GM21423 (cell line): ENCODE measurements around the gene ZSWIM1.

Source experiments
- ATAC-seq: cut with Tn5 transposase; IDR thresholded peaks from one replicate; pipeline ENCODE4 v1.9.1; 2021; ENCODE audit warnings: mild to moderate bottlenecking, moderate library complexity; ENCODE audit not compliant: unreplicated experiment

ZSWIM1 gene

DNA sequence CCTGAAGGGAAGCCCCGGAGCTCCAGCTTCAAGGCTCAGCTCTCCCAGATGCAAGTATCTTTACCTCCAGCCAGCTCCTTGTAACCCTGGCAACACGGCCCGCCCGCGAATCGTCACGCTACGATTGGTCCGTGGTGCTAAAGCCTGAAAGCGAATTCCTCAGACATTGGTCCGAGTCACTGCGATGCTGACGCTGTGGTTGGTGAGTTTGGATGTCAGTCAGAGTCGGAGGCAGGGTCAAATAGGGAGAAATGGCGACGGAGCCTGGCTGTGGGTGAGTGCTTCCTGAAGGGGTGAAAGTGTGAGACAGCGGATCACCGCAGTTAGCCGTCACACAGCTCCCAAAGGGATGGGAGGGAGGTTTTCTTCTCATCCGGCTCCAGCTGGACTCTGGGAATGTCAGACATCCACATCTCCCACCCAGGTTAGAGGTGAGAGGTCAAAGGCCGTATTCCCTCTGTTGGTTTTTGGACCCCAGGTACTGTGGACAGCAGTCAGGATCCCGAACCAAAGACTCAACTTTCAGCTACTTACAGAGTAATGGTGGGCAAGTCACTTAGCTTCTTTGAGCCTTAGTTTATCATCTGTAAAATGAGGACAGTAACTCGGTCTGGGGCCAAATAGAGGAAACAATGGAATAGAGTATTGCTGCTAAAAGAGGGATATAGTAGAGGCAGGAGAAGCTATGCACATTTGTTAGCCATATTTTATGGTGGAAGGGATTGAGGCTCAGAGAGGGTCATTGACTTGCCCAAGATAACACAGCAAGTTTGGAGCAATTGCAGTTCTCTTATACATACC is at the start of gene ZSWIM1:
Gene ZSWIM1 (plus strand): TSS at position 240 of the 801 bp plus-strand sequence. CDS start 1,366 bp downstream, outside the sequence.
- ATAC-seq: peak; percentile 98

DNA sequence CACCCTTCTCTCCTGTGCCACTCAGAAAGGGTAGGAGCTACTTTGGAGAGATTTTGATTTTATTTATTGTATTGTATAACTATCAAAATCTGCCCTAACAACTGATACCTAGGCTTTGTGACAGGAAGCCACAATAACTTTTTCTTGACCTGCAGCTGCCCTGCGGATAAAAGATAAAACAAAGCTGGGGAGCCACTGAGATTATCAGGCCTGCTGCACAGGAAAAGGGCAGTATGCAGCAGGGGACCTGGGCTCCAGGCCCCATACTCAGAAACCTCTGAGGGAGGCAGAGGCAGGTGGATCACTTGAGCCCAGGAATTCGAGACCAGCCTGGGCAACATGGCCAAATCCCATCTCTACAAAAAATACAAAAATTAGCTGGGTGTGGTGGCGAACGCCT is 48.4 kb upstream of the ZSWIM1 start:
- no peak for ATAC-seq

DNA sequence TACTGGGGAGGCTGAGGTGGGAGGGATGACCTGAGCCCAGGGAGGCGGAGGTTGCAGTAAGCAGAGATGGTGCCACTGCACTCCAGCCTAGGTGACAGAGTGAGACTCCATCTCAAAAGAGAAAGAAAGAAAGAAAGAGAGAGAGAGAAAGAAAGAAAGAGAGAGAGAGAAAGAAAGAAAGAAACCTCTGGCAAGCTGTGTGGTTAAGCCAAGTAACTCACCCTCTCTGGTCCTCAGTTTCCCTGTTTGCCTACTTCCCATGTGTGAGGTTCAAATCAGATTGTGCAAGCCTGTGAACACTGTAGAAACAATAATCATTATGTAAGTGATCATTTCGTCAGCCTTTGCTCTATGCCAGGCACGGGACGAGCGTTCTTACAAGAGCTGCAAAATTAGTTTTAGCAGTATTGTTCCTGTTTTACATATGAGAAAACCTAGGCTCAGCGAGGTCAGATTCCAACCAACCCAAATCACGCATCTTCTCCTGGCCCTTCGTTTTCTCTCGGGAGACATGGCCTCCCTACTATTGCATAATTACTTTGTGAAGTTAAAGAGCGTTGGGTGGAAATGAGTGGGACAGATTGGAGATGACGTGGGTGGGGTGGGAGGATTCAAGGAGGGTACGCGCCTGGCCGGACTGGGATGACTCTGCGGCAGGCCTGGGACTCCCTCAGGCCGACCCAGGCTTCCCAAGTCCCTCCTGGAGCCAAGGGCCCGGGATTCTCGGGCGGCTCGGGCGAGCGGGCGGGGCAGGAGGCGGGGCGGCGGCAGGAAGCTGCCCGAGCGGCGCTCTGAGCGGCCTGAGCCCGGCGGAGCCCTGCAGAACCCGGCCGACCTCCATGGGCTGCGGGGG is 47.8 kb upstream of the ZSWIM1 start, which contains the start of gene SNX21:
Gene SNX21 (plus strand): TSS at position 770 of the 853 bp plus-strand sequence. CDS start 121 bp downstream, outside the sequence.
- ATAC-seq: no peak

DNA sequence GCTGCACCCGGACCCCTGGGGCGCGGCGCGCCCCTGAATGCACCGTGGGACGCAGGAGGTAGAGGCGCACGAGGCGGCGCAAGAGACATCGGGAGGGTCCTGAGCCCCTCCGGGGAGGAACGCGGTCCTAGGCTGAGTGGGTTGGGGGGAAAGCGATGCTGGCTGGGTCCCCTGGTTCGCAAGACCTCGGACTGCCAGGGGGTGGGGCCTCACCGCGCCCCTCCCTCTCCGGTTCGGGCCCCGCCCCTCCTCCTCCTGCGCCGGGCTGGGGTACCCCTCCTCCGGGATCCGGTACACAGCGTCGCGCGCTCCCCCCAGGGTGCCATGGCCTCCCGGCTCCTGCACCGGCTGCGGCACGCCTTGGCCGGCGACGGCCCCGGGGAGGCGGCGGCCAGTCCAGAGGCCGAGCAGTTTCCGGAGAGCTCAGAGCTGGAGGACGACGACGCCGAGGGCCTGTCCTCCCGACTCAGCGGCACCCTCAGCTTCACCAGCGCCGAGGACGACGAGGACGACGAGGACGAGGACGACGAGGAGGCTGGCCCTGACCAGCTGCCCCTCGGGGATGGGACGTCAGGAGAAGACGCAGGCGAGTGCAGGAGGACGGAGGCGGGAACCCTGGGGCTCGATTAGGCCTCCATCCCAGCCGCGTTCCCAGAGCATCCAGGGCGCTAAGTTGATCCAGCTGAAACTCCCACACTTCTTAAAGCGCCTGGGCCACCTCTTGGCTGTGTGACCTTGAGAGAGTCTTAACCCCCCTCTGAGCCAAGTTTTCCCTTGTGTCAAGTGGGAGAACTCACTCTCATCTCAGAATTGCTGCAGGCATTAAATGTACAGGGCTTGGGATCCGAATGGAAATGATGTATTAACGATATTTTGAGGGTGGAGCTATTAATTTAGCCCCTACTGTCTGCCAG is 46.9 kb upstream of the ZSWIM1 start:
- ATAC-seq: no peak

DNA sequence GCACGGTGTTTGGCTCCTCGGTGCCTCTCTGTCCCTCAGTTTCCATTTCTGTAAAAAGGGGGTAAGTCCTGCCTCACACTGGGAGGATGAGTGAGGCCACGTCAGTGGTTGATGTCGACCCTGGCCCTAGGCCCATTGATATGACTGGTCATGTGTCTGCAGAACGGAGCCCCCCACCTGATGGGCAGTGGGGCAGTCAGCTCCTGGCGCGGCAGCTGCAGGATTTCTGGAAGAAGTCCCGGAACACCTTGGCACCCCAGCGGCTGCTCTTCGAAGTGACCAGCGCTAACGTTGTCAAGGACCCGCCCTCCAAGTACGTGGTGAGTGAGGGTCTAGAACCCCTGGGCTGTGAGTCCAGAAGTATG is 46.2 kb upstream of the ZSWIM1 start:
- ATAC-seq: no peak

DNA sequence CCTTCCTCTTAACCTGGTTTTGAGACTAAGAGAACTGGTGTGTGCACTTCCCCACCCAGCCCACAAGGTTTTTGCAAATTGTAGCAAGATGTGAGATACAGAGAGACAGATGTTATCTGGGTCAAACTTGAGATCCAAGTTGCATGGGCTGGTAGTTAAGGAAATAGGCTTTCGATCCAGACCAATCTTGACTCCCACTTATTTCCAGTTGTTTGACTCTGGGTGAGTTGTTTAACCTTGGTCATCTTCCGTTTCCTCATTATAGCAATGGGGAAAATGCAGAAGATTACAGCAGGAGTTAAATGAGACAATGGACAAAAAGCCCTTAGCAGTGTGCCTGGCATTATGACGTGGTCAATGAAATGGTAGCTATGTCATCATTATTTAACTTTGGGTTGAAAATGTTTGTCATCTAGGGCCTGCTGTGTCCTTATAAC is 45.7 kb upstream of the ZSWIM1 start:
- ATAC-seq: no peak

DNA sequence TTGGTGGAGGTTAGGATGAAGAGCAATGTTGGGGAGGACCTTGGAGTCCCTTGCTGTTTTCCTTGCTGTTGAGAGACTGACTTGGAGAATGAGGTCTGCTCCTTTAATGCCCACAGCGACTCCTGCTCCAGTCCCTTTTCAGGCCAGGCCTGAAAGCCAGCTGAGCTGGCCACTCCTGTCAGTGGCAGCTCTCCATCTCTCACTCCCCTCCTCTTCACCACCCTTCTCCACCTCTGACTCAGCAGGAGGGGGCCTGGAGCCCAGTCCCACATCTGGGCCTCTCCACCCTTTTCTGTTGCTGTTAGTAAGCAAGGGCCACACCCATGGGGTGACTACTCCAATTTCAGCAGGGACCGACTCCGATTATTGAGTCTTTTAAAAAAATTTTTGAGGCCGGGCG is 45.2 kb upstream of the ZSWIM1 start:
- ATAC-seq: no peak

DNA sequence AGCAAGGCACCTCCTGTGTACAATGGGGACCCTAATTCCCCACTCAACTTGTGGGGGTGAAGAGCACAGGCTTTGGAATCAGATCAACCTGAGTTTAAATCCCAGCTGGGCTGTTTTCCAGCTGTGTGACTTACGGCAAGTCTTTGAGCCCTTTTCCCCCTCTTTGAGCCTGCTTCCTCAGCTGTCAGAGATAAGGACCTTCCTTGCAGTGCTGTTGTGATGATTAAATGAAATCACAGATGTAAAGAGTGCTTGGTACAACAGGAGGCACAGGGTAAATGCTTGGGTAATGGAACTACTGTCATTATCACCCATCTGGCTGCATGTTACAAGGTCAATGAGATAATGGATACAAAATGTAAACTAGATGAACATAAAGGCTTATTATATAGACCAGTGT is 44.2 kb upstream of the ZSWIM1 start:
- no peak for ATAC-seq

DNA sequence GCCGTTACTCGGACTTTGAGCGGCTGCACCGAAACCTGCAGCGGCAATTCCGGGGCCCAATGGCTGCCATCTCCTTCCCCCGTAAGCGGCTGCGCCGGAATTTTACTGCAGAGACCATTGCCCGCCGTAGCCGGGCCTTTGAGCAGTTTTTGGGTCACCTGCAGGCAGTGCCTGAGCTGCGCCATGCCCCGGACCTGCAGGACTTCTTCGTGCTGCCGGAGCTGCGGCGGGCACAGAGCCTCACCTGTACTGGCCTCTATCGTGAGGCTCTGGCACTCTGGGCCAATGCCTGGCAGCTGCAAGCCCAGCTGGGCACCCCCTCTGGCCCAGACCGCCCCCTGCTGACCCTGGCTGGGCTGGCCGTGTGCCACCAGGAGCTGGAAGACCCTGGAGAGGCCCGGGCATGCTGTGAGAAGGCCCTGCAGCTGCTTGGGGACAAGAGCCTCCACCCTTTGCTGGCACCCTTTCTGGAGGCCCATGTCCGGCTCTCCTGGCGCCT is 40.3 kb upstream of the ZSWIM1 start:
- ATAC-seq: no peak

DNA sequence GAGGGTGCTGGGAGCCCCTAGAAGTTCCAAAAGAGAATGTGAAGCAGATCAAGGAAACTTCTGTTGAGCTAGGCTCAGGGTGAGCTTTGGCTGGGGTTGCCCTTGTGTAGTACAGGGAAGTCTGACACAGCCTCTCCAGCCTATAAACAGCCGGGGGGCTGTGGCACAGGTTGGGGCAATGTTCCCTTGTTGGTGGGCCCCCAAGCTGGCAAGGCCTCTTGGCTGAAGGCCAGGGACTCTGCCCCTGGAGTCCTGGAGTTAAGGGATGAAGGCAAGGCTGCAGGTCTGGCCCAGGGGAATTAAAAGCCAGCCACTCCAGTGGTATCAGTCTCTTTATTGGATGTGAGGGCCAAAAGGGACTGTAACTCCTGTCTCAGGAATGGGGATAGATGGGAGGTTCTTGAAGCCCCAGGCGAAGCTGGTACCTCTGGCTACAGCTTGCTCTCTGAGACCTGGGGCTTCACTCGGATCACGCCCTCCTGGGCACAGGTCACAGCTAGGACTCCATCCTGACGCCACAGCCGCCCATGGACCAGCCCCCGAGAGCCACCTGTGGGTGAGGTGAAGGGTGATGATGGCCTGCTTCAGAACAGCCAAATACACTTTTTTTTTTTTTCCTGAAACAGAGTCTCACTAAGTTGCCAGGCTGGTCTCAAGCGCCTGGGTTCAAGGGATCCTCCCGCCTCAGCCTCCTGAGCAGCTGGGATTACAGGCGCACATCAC is 39.5 kb upstream of the ZSWIM1 start:
- ATAC-seq: no peak

DNA sequence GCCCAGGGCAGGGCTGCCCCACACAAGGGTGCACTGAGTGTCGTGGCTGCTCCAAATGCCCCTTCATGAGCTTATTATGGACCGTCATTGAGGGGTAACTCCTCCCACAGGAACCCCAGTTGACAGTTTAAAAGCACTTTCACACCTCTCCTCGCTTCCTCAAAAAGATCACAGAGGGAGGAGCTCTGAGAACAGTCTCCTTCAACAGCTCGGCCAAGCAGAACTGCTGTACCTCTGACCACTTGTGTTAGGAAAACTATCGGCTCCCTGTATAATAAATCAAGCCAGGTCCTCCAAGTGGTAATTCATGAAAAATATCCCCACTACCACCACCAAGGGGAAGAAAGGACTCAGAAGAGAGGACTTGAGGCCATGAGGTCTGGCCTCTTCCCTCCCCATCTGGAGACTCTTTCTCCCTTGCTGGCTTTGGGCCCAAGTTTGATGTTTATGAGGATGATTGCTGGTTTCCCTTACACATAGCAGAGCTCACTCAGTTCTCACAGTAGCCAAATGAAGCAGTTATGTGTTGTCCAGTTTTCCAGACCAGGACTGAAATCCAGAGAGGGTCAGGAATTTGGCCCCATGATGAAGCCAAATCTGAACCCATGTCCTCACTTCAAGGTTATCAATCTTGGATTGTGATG is 38.7 kb upstream of the ZSWIM1 start:
- peak; percentile 55 for ATAC-seq

DNA sequence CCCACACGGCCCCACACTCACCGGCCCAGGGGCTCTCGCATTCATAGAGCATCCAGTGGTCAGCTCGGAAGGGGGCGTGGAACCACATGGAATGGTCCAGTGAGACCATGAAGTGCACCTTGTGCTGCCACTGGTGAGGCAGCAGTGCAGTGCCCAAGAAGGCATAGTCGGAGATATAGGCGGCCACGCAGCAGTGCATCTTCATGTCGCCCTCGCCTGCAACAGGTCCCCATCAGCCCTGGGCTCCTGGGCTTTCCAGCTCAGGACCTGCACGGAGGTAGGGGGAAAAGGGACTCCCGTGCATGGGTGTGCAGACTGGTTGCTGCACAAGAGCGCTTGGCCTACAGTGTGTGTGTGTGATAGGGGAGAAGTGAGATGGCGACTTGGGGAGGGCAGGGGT is 37.5 kb upstream of the ZSWIM1 start:
- ATAC-seq: no peak

DNA sequence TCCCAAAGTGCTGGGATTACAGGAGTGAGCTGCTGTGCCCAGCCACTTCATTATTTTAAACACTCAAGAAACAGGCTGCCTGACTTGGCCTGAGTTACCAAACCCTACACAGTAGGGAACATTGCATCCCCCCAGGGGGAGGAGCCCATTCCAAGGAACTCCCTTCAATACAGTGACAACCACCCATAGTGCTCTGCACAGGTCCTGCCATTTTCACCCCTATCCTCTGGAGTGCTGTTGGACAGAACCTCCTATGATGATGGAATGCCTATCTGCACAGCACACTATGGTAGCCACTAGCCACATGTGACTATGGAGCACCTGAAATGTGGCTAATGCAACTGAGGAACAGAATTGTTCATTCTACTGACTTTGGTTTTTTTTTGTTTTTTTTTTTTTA is 35.6 kb upstream of the ZSWIM1 start:
- no peak for ATAC-seq

DNA sequence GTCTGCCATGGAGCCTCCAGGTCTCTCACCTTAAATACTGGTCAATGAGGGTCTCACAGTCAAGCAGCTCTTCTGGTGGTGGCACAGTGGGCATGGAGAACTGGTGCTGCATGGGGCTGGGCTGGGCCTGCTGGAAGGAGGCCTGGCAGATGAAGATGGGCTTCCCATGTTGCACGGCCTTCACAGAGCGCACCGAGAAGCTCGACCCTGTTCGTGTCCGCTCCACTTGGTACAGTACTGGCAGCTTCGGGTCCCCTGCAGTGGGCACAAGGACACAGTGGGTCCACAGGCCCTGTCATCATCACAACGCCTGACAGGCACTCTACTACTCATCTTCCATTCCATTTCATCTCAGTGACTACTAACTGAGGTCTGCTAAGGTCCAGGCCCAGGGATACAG is 32.6 kb upstream of the ZSWIM1 start:
- no peak for ATAC-seq

DNA sequence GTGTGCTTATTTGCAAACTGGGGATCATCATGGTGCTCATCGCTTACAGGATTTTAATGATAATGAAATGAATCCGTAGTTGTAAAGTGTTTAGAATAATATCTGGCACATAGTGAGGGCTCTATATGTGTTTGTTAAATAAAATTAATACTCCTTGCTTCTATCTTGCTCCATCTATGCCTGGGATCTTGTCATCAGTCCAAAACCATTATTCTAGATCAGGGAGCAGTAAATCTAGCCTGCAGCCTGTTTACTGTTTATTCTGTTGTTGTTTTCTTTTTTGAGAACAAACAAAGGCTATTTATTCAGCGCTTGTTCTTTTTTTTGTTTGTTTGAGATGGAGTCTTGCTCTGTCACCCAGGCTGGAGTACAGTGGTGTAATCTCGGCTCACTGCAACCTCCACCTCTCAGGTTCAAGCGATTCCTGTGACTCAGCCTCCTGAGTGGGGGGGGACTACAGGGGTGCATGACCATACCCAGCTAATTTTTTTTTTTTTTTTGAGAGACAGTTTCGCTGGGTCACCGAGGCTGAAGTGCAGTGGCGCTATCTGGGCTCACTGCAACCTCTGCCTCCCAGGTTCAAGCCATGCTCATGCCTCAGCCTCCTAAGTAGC is 32.0 kb upstream of the ZSWIM1 start:
- no peak for ATAC-seq

DNA sequence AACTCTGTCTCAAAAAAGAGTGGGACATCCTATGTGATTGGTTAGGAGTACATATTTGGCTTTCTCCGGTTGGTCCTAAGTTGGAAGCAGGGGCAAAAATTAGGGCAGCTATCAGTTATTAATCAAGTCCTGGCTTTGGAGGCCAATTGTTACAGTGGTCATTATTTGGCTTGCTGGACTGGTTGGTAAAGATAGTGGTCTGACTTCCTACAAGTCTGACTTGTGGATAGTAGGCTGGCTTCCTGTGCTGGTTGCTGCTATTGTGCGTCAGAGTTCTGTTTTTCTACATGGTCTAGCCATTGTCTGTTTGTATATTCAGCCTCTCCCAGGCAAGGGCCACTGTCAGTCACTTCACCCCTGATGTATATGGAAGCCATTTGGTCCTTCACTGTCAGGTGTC is 30.8 kb upstream of the ZSWIM1 start:
- no peak for ATAC-seq

DNA sequence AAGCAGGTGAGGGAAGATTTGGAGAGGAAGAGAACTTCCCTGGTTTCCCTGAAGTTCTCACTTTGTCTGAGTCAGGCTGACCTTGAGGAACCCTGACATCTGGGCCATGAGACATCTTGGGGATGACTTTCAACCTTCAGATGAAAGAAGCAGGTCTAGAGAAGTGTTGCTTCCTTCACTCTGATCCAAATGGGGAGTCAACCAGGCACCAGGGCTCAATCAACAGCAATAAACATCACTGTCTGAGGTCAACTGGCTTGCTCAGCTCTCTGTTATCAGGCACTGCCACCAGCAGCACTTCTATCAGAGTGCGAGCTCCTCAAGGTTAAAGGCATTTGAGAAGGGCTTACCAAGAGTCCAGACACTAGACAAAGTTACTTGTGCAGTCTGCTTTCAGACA is 30.1 kb upstream of the ZSWIM1 start:
- ATAC-seq: no peak

DNA sequence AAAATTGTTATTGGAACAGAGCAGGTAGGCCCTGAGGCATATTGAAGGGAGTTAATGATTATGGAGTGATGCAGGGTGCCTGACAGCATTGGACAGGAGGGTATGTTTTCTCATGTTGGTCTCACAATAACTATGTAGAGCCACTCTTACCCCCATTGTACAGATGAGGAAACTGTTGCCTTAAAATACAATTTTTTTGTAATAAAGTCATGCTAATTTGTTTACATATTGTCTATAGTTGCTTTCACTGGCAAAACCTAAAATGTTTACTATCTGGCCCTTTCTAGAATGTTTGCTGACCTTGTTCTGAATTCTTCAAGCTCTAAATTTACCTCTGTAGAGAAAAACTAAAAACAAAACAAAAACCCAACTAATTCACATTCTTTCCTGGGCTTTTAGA is 29.5 kb upstream of the ZSWIM1 start:
- no peak for ATAC-seq

DNA sequence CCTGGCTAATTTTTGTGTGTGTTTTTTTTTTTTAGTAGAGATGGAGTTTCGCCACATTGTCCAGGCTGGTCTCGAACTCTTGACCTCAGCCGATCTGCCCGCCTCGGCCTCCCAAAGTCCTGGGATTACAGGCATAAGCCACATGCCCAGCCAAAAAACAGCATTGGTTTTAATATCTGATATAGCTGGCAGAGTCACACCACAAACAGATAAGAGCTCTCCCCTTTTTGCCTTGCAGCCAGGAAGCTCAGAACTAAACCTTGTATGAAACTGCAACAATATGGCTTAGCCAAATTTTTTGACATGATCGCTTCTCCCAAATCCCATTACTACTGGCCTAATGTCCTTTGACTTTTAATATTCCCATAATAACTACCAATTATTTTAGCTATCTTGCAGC is 28.7 kb upstream of the ZSWIM1 start:
- ATAC-seq: no peak
